Fibroblast of the conjunctiva (primary cell): ENCODE results near the gene UIMC1.
A peak's percentile ranks its signal among the peaks of the same experiment; 100 is the strongest.
"Not testable (repeated sequence)": the region's sequence is repeated elsewhere in the genome, so short reads cannot be mapped to it uniquely, and the experiment has no call there.

Experiments
- DNase-seq: peaks from one replicate; pipeline ENCODE4 v3.0.0-alpha.2; 2010; ENCODE audit warnings: low read depth

The UIMC1 gene

GRCh38 chr5:177008716-177009115 lies 2.1 kb upstream of the UIMC1 start:
- no peak for DNase-seq

GRCh38 chr5:177005619-177006264 lies 837 bp downstream of the UIMC1 start:
- peak; percentile 45 for DNase-seq

GRCh38 chr5:177004961-177005360 lies 1.6 kb downstream of the UIMC1 start:
- DNase-seq, result no peak

GRCh38 chr5:177003649-177004048 lies 2.9 kb downstream of the UIMC1 start:
- DNase-seq, result no peak

- DNase-seq, result not testable (repeated sequence)
These were observed 7.1 kb downstream of the UIMC1 start for GRCh38 chr5:176999526-176999925.

- no peak for DNase-seq
These were observed 7.8 kb downstream of the UIMC1 start for GRCh38 chr5:176998828-176999227.

GRCh38 chr5:176996780-176997179 lies 9.8 kb downstream of the UIMC1 start:
- DNase-seq, result no peak

GRCh38 chr5:176995896-176996767 lies 10.4 kb downstream of the UIMC1 start:
- no peak for DNase-seq

GRCh38 chr5:176995122-176995490 lies 11.5 kb downstream of the UIMC1 start:
- no peak for DNase-seq

GRCh38 chr5:176994460-176995121 lies 12.0 kb downstream of the UIMC1 start:
- no peak for DNase-seq

GRCh38 chr5:176993081-176993480 lies 13.5 kb downstream of the UIMC1 start:
- DNase-seq, result not testable (repeated sequence)

GRCh38 chr5:176987583-176987982 lies 19.0 kb downstream of the UIMC1 start:
- no peak for DNase-seq

GRCh38 chr5:176986280-176986679 lies 20.3 kb downstream of the UIMC1 start:
- no peak for DNase-seq

- DNase-seq, result no peak
These were observed 21.1 kb downstream of the UIMC1 start for GRCh38 chr5:176985516-176985915.

- DNase-seq, result not testable (repeated sequence)
These were observed 22.4 kb downstream of the UIMC1 start for GRCh38 chr5:176984176-176984575.

GRCh38 chr5:176983593-176983992 lies 23.0 kb downstream of the UIMC1 start:
- DNase-seq, result not testable (repeated sequence)

GRCh38 chr5:176983112-176983511 lies 23.5 kb downstream of the UIMC1 start:
- DNase-seq, result not testable (repeated sequence)

GRCh38 chr5:176980818-176981217 lies 25.8 kb downstream of the UIMC1 start:
- no peak for DNase-seq

GRCh38 chr5:176979669-176980068 lies 26.9 kb downstream of the UIMC1 start:
- DNase-seq, result no peak

GRCh38 chr5:176965633-176966032 lies 40.9 kb downstream of the UIMC1 start:
- DNase-seq, result no peak

- DNase-seq, result peak; percentile 4
These were observed 47.5 kb downstream of the UIMC1 start for GRCh38 chr5:176959051-176959450.

GRCh38 chr5:176956756-176957155 lies 49.8 kb downstream of the UIMC1 start:
- DNase-seq, result no peak

GRCh38 chr5:176955895-176956294 lies 50.7 kb downstream of the UIMC1 start:
- no peak for DNase-seq
